Measurements from ENCODE around the gene UBE2E1. TPM values are rescaled to one million over a fixed set of nuclear protein-coding genes. Genes with fewer than 3 reads are reported as not detected.

The UBE2E1 gene
- total and polyA plus RNA-seq, 2 of the 4 experiments (the other 2 are of a cell fraction) = 54.1 to 91.6 TPM

GRCh38 chr3:23885210-23885609 lies 79.5 kb downstream of the UBE2E1 start:
- Histone ChIP-seq H3K23ac (ENCODE audit: low read depth, low read length) (no peak overlapping the region), H4K8ac (ENCODE audit: low read depth in 2 of 2, low read length in 2 of 2) (no peak overlapping the region), H2BK20ac (ENCODE audit: low read depth, low read length) (no peak overlapping the region), H2AK5ac (ENCODE audit: low read depth, low read length) (no peak overlapping the region), H3K4me1 (ENCODE audit: control insufficient read depth, insufficient read depth, low read length) (no peaks in the 10 kb centered on the region), H3K56ac (ENCODE audit: extremely low read depth, insufficient read depth, low read length) (no peak overlapping the region), H3K4me2 (ENCODE audit: low read depth, low read length) (no peak overlapping the region), H2AK9ac (replicated peaks; ENCODE audit: low read depth, low read length, poor library complexity) (no peak overlapping the region), H3K9me1 (ENCODE audit: insufficient read depth, low read length) (peaks cover 3% of the 10 kb centered on the region; the same call in 1 of the 2 replicates), H3K79me1 (ENCODE audit: low read depth in 1 of 2, low read length in 2 of 2) (peaks cover 26 to 42% of the 10 kb centered on the region in 2 experiments), H4K5ac (ENCODE audit: low read depth, low read length) (no peak overlapping the region), H3K9me3 (ENCODE audit: control insufficient read depth, insufficient read depth, low read length) (no peaks in the 10 kb centered on the region), H3K9ac (ENCODE audit: low read depth, low read length) (no peak overlapping the region), H3K4ac (ENCODE audit: low read depth, low read length) (no peak overlapping the region), H3K14ac (replicated peaks; ENCODE audit: low read depth, low read length) (no peak overlapping the region), H3K18ac (ENCODE audit: low read depth, low read length) (no peak overlapping the region), H2BK5ac (ENCODE audit: low read depth, low read length, poor library complexity, severe bottlenecking) (no peak overlapping the region), H2BK120ac (ENCODE audit: low read depth, low read length) (no peak overlapping the region), H3K4me3 (ENCODE audit: insufficient read depth, low read depth, low read length) (no peak overlapping the region), H2AFZ (replicated peaks; ENCODE audit: low read length, poor library complexity) (no peak overlapping the region), H4K91ac (ENCODE audit: insufficient read depth, low read depth, low read length) (no peak overlapping the region), H2BK15ac (ENCODE audit: low read depth, low read length) (no peak overlapping the region), H3K27me3 (ENCODE audit: control insufficient read depth, insufficient read depth, low read length) (no peaks in the 10 kb centered on the region), H3K36me3 (ENCODE audit: control insufficient read depth, insufficient read depth, low read length) (peaks cover 12% of the 10 kb centered on the region; the same call in 1 of the 2 replicates), H4K20me1 (ENCODE audit: insufficient read depth, low read length) (peaks cover 6% of the 10 kb centered on the region), H3K27ac (ENCODE audit: insufficient read depth, low read length) (no peak overlapping the region)
- TF ChIP-seq POLR2A (IDR thresholded peaks at IDR 0.05; ENCODE audit: low read depth, low read length) (no peak), MAZ (IDR thresholded peaks at IDR 0.05; ENCODE audit: borderline replicate concordance, low read depth, low read length) (no peak), MAFK (IDR thresholded peaks at IDR 0.05; ENCODE audit: low read depth, low read length) (no peak), RFX5 (IDR thresholded peaks at IDR 0.05; ENCODE audit: low read depth, low read length) (no peak), SMC3 (IDR thresholded peaks at IDR 0.05; ENCODE audit: low read depth, low read length) (no peak), ELK1 (IDR thresholded peaks at IDR 0.05; ENCODE audit: borderline replicate concordance, low read depth, low read length) (no peak), RAD21 (IDR thresholded peaks at IDR 0.05; ENCODE audit: low read length) (no peak), CTCF (conservative IDR thresholded peaks at IDR 0.05; ENCODE audit: low read depth, low read length) (no peak), CEBPB (IDR thresholded peaks at IDR 0.05; ENCODE audit: low read depth, low read length) (no peak), NFE2L2 (IDR thresholded peaks at IDR 0.05; ENCODE audit: low read depth, low read length) (no peak)
- POLR2A ChIA-PET (ENCODE audit: unreplicated experiment) = no interaction called here
- in situ Hi-C loops (cut with MboI; ENCODE audit: low sequenced_read_pairs) = loop anchor here (25.0 kb wide), 2 partner anchors 352 to 802 kb away; no protein-coding TSS in a partner anchor
- DNase-seq = no peak
- 100% methylated on average over 1 of the region's 6 CpGs; no CpG with 5 or more reads in 1 of the 2 experiments for WGBS, 2 experiments (ENCODE audit: extremely low coverage in 2 of 2, insufficient read length in 1 of 2)
- ATAC-seq (ENCODE audit: low read depth) = no peak
- dilution Hi-C loops (cut with HindIII; ENCODE audit: low sequenced_read_pairs, unreplicated experiment) = no loop called here
- CTCF ChIA-PET = no interaction called here
- intact Hi-C loops (cut with micrococcal nuclease) = no loop called here
- BruUV-seq (replicated peaks) = no TSS peak
